ENCODE results near the gene XPNPEP1.

- TF ChIP-seq CTCF (IDR thresholded peaks at IDR 0.05; ENCODE audit: insufficient read depth, low read length, poor library complexity, severe bottlenecking) (no peak), EZH2phosphoT487 (conservative IDR thresholded peaks at IDR 0.05; ENCODE audit: low read length) (no peak)
Observed at GRCh38 chr10:109820620-109821405, 102.5 kb downstream of the XPNPEP1 start.

All from SU-DHL-6 (cell line).